NCI-H187 treated with DMSO at 0.1 percent for 48 hours (cell line): ENCODE measurements around the gene EHMT1.
"Not testable (repeated sequence)": the region's sequence is repeated elsewhere in the genome, so short reads cannot be mapped to it uniquely, and the experiment has no call there.

Source experiments
- DNase-seq: peaks from one replicate; lab custom pipeline; 2025; lab: John Stamatoyannopoulos, UW

EHMT1 gene

GRCh38 chr9:137694962-137695875 lies 76.4 kb downstream of the EHMT1 start:
- DNase-seq = no peak

DNA sequence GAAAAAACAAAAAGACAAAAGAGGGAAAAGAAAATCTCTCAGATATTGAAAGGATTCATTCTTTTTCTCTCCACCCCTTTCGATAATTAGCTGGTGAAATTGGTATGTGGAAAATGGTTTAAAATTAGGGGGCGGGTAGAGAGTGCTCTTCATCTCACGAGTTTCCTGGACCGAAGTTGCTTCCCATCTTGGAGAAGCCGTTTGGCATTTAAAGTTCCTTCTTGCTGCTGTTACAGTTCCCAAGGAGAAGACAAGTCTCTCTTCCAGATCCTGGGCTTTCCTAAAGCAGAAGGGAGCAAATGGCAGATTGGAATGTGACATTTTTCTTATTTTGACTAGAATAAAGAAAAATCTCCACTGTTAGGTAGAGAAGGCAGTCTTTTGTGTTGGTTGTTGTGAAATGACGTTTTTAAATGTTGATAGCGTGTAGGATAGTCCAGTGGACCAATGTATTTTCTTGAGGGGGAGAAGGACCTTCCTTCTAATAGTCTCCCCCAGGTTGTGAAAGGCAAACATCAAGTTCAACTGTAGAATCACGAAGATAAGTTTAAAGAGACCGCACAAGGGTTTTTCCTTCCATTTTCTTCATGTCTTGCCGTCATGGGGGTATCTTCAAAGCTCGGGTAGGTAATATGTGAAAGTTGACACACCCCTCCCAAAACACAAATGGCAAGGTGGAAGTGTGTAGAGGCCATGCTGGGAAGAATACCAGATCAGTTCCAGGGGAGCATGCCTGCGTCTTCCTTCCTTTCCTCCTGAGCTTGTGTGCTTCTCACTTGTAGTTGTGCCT lies 77.5 kb downstream of the EHMT1 start:
- no peak for DNase-seq

DNA sequence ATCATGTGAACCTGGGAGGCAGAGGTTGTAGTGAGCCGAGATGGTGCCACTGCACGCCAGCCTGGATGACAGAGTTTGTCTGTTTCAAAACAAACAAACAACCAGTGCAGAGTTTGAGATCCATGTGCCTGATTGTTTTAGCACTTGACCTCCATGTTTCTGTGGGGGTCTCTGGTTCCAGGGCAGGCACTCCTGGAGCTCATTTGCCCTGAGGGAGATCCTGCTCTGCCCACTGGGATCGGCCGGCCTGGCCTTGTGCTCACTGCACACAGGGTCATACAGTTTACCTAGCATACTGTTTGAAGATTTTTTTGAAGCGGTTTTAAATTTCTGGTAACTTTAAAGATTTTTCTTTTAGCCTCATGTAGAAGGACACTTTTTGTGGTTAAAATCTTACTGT lies 78.4 kb downstream of the EHMT1 start:
- DNase-seq = no peak

DNA sequence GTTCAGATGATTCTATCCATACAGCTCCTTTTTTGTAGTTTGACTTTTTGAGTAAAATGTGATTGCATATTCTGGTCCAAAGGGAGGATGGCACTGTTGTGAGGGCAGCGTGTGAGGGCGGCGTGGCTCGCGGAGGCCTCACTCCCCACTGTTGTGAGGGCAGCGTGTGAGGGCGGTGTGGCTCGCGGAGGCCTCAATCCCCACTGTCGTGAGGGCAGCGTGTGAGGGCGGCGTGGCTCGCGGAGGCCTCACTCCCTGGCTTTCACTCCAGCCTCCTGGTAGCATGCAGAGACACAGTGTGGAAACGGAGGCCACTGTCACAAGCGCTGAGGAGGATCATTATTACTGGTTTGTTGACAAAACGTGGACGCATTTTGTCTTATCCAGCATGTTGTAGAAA lies 79.0 kb downstream of the EHMT1 start:
- no peak for DNase-seq

GRCh38 chr9:137700911-137701310 lies 82.1 kb downstream of the EHMT1 start:
- no peak for DNase-seq

DNA sequence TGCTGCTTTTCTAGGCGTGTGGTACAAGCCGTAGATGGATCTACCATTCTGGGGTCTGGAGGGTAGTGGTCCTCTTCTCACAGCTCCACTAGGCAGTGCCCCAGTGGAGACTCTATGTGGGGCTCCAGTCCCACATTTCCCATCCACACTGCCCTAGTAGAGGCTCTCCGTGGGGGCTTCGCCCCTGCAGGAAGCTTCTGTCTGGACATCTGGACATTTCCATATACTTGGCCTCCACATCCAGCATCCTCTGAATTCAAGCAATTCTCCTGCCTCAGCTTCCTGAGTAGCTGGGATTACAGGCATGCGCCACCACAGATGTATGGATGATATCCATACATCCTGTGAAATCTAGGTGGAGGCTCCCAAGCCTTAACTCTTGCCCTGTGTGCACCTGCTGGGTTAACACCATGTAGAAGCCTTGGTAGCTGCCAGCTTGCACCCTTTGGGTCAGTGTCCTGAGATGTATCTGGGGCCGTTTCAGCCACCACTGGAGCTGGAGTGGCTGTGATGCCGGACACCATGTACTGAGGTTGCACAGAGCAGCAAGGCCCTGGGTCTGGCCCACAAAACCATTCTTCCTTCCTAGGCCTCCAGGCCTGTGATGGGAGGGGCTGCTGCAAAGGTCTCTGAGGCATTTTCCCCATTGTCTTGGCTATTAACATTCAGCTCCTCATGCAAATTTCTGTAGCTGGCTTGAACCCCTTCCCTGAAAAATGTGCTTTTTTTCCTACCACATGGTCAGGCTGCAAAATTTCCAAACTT lies 84.0 kb downstream of the EHMT1 start:
- DNase-seq = no peak

GRCh38 chr9:137703842-137704508 lies 85.2 kb downstream of the EHMT1 start:
- DNase-seq = no peak

- DNase-seq = no peak
Observed at GRCh38 chr9:137705443-137705863, 86.6 kb downstream of the EHMT1 start.

- DNase-seq = no peak
Observed at GRCh38 chr9:137705906-137706305, 87.1 kb downstream of the EHMT1 start.

- DNase-seq = no peak
Observed at GRCh38 chr9:137707361-137707760, 88.6 kb downstream of the EHMT1 start.

- no peak for DNase-seq
Observed at GRCh38 chr9:137708590-137709284, 89.9 kb downstream of the EHMT1 start.

GRCh38 chr9:137709411-137710101 lies 90.8 kb downstream of the EHMT1 start:
- DNase-seq = no peak

DNA sequence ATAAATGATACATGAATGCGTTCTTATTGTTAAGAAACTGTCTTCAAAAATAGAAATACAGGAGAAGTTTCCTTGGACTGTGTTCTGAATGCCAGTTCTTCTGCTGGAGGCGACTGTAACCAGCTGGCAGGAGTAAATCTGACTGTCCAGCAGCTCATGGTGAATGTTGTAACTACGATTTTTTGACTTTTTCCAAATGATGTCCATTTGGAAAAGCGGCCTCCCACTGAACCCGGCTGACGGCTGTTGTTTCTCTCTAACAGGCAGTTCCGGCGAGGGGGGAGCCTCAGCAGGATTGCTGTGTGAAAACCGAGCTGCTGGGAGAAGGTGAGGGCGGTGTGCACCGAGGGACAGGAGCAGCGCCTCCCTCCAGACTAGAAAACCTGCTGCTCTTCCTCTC lies 91.9 kb downstream of the EHMT1 start:
- DNase-seq = no peak

DNA sequence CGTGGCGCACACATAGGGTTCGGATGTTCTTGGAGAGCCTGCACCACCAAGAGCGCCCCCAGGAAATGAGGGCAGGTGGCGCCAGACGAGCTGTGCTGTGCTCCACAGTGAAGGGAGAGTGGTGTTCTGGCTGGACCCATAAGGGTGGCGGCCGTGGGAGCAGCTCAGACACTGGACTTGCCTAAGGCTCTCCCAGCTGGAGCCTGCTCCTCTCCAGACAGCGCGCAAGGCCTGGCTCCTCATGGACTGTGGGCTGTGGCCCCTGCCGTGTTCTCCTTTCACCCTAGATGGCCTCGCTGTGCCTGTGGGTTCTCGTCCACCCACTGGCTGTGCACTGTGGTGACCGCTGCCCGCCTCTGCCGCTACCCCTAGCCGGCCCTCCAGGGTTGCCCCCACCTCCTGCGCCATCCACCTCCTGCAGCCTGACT lies 92.9 kb downstream of the EHMT1 start:
- DNase-seq = no peak

GRCh38 chr9:137715321-137715720 lies 96.5 kb downstream of the EHMT1 start:
- DNase-seq = no peak

DNA sequence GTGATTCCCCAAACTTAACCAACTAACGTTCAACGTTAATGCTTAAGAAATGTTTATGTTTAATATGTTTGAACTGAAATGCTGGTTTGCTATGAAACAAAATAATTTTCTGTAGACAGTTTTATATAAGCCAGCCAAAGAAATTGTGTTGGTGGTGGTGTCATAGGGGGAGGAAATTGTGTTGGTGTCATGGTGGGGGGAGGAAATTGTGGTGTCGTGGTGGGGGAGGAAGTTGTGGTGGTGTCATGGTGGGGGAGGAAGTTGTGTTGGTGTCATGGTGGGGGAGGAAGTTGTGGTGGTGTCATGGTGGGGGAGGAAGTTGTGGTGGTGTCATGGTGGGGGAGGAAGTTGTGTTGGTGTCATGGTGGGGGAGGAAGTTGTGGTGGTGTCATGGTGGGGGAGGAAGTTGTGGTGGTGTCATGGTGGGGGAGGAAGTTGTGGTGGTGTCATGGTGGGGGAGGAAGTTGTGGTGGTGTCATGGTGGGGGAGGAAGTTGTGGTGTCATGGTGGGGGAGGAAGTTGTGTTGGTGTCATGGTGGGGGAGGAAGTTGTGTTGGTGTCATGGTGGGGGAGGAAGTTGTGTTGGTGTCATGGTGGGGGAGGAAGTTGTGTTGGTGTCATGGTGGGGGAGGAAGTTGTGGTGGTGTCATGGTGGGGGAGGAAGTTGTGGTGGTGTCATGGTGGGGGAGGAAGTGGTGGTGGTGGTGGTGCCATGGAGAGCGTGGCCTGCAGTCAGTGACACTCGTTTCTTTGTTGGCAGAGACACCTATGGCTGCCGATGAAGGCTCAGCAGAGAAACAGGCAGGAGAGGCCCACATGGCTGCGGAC lies 97.3 kb downstream of the EHMT1 start:
- not testable (repeated sequence) for DNase-seq

GRCh38 chr9:137716694-137717287 lies 98.0 kb downstream of the EHMT1 start:
- no peak for DNase-seq

DNA sequence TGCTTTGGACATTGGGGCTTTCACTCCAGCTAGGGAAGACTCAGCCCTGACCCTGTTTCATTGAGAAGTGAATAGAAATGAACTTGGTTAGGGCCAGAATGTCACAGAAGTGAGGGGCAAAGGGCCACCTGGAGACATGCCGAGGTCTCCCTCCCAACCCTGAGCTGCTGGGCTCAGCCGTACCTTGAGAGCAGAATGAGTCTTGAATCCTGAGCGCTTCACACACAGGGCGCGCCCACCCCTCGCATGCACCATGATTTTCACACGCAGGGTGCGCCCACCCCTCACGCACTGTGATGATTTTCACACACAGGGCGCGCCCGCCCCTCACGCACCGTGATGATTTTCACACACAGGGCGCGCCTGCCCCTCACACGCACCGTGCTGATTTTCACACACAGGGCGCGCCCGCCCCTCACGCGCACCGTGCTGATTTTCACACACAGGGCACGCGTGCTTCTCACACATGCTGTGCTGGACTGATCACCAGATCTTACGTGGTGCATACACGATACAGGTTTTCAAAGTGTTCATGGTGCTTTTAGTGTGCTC lies 99.0 kb downstream of the EHMT1 start:
- no peak for DNase-seq

GRCh38 chr9:137719194-137719593 lies 100.4 kb downstream of the EHMT1 start:
- no peak for DNase-seq
